MCF 10A (cell line): Measurements from ENCODE around the gene STON1. TPM values are rescaled to one million over a fixed set of nuclear protein-coding genes. Genes with fewer than 3 reads are reported as not detected.
"Not testable (repeated sequence)": the region's sequence is repeated elsewhere in the genome, so short reads cannot be mapped to it uniquely, and the experiment has no call there.

Source experiments
- BruUV-seq: library from RNA; stranded (reverse); fragments of 400-500 nt; replicated peaks from 2 replicates; lab custom pipeline; 2021; lab: Mats Ljungman, UMichigan
- CTCF ChIA-PET: fragments of 300-600 bp; sonication (Branson Sonifier 250); formaldehyde crosslinking; extraction: SDS; loops from one replicate; lab custom pipeline; 2021; ENCODE audit warnings: antibody characterized with exemption, inconsistent platforms; lab: Yijun Ruan, JAX
- POLR2A ChIA-PET: fragments of 300-600, 350-650 bp; sonication (Branson Sonifier 250); formaldehyde crosslinking; extraction: SDS; loops from one replicate; lab custom pipeline; 2020; ENCODE audit warnings: antibody characterized with exemption, inconsistent platforms; lab: Yijun Ruan, JAX
- DNase-seq: peaks from one replicate; pipeline ENCODE4 v3.0.0-alpha.2; 2018; ENCODE audit not compliant: unreplicated experiment
- H3K27ac Mint-ChIP-seq: one replicate; pipeline ENCODE4 v1.8.0; 2022; ENCODE audit warnings: mild to moderate bottlenecking, low read depth, mixed read lengths; ENCODE audit not compliant: unreplicated experiment
- H3K27me3 Mint-ChIP-seq: one replicate; pipeline ENCODE4 v1.8.0; 2022; ENCODE audit warnings: mixed read lengths; ENCODE audit not compliant: insufficient read depth, unreplicated experiment
- H3K36me3 Mint-ChIP-seq: one replicate; pipeline ENCODE4 v1.8.0; 2022; ENCODE audit warnings: mild to moderate bottlenecking, moderate library complexity, mixed read lengths; ENCODE audit not compliant: insufficient read depth, unreplicated experiment
- H3K4me1 Mint-ChIP-seq: one replicate; pipeline ENCODE4 v1.8.0; 2022; ENCODE audit warnings: mixed read lengths; ENCODE audit not compliant: insufficient read depth, unreplicated experiment
- H3K4me3 Mint-ChIP-seq: one replicate; pipeline ENCODE4 v1.8.0; 2022; ENCODE audit warnings: mild to moderate bottlenecking, moderate library complexity, mixed read lengths; ENCODE audit not compliant: unreplicated experiment
- H3K9me3 Mint-ChIP-seq: one replicate; pipeline ENCODE4 v1.8.0; 2022; ENCODE audit warnings: mixed read lengths; ENCODE audit not compliant: unreplicated experiment
- CTCF ChIP-seq: fragments of 200-600 bp; IDR thresholded peaks from one replicate; pipeline ENCODE4 v1.8.0; 2022; ENCODE audit warnings: antibody characterized with exemption, mild to moderate bottlenecking; ENCODE audit not compliant: unreplicated experiment
- intact Hi-C: fragments of 100-400 bp; cut with micrococcal nuclease; formaldehyde crosslinking; loops from 2 replicates; pipeline ENCODE4 v1.14.1; 2022
- total RNA-seq: library from RNA; stranded (reverse); gene quantifications from 2 replicates; pipeline ENCODE4 v1.2.3, GENCODE V29; 2022

The STON1 gene
- total RNA-seq, 1 experiment from 2014 or later = 0.23 TPM

- no TSS peak for BruUV-seq
- intact Hi-C loops = no loop called here
- no peaks in the 10 kb centered on the region for H3K27me3 Mint-ChIP-seq
- POLR2A ChIA-PET = no interaction called here
- no peaks in the 10 kb centered on the region for H3K9me3 Mint-ChIP-seq
- H3K4me1 Mint-ChIP-seq = no peaks in the 10 kb centered on the region
- peaks cover 59% of the 10 kb centered on the region for H3K36me3 Mint-ChIP-seq
- CTCF ChIA-PET = interaction anchor here (0.7 to 1.4 kb wide), 2 partner anchors 49 to 855 kb away, joined by 3 to 4 read pairs; no protein-coding TSS in a partner anchor
- H3K4me3 Mint-ChIP-seq = no peak overlapping the region
- no peak for TF ChIP-seq CTCF
- H3K27ac Mint-ChIP-seq = no peak overlapping the region
- DNase-seq = no peak
Observed at GRCh38 chr2:48519593-48519992, 10.4 kb upstream of the STON1 start.

DNA sequence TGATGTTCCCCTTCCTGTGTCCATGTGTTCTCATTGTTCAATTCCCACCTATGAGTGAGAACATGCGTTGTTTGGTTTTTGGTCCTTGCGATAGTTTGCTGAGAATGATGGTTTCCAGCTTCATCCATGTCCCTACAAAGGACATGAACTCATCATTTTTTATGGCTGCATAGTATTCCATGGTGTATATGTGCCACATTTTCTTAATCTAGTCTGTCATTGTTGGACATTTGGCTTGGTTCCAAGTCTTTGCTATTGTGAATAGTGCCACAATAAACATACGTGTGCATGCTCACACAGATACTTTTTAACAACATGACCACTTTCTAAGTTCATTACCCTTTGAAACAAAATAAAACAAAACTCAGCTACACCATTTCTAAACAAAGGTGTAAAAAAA, 5.2 kb upstream of the STON1 start:
- H3K27ac Mint-ChIP-seq, DNase-seq, intact Hi-C loops, H3K4me3 Mint-ChIP-seq, POLR2A ChIA-PET, H3K9me3 Mint-ChIP-seq, H3K4me1 Mint-ChIP-seq, BruUV-seq, H3K27me3 Mint-ChIP-seq: not testable (repeated sequence)
- peaks cover 19% of the 10 kb centered on the region for H3K36me3 Mint-ChIP-seq
- CTCF ChIA-PET = interaction anchor here (1.0 to 1.4 kb wide), 3 partner anchors 54 to 63 kb away, joined by 3 to 5 read pairs (median 4); no protein-coding TSS in a partner anchor

DNA sequence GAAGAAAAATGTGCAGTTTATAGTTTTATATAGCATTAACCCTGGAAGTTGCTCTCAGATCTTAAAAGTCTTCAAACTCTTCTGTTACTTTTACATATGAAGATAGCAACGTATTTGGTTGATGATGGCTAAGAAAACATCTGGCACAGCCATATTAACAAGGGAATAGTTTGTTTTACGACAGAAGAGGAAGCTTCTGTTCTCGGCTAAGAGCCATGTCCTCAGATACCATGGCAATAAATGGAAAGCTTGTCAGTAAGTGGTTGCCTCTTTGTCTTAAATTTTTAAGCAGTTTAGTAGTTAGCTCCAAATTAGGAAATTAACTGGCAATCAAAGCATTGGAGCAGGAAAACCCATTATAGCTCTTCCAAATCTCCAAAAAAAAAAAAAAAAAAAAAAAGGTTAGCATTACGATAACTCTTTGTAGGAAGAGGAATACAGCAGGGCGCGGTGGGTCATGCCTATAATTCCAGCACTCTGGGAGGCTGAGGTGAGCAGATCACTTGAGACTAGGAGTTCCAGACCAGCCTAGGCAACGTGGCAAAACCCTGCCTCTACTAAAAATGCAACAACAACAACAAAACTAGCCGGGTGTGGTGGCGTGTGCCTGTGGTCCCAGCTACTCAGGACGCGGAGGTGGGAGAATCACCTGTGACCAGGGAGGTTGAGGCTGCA, 4.5 kb upstream of the STON1 start:
- CTCF ChIA-PET = interaction anchor here (1.4 kb wide), 1 partner anchor 63 kb away, joined by 4 read pairs; no protein-coding TSS in a partner anchor

GRCh38 chr2:48527226-48527885, 2.6 kb upstream of the STON1 start:
- CTCF ChIA-PET = interaction anchor here (0.6 kb wide), 1 partner anchor 18 kb away, joined by 3 read pairs; no protein-coding TSS in a partner anchor
- no peak for DNase-seq
- Mint-ChIP-seq H3K9me3 (no peaks in the 10 kb centered on the region), H3K4me1 (no peaks in the 10 kb centered on the region), H3K4me3 (no peak overlapping the region), H3K27ac (no peak overlapping the region), H3K27me3 (no peaks in the 10 kb centered on the region), H3K36me3 (peaks cover 17% of the 10 kb centered on the region)
- TF ChIP-seq CTCF = no peak
- BruUV-seq = no TSS peak
- intact Hi-C loops = no loop called here
- POLR2A ChIA-PET = no interaction called here

More for the DNA sequence above, 4.5 kb upstream of the STON1 start:
- DNase-seq = no peak
- Mint-ChIP-seq H3K36me3 (peaks cover 17% of the 10 kb centered on the region), H3K27ac (no peak overlapping the region), H3K4me1 (no peaks in the 10 kb centered on the region), H3K4me3 (no peak overlapping the region), H3K27me3 (no peaks in the 10 kb centered on the region), H3K9me3 (no peaks in the 10 kb centered on the region)
- no TSS peak for BruUV-seq
- POLR2A ChIA-PET = no interaction called here
- intact Hi-C loops = no loop called here
- TF ChIP-seq CTCF = no peak
